ENCODE data around the gene ANKHD1. TPM values are rescaled to one million over a fixed set of nuclear protein-coding genes. Genes with fewer than 3 reads are reported as not detected.

Gene ANKHD1
- total RNA-seq, 4 donors from 2014 or later = 113 to 212 (median 164) TPM

DNA sequence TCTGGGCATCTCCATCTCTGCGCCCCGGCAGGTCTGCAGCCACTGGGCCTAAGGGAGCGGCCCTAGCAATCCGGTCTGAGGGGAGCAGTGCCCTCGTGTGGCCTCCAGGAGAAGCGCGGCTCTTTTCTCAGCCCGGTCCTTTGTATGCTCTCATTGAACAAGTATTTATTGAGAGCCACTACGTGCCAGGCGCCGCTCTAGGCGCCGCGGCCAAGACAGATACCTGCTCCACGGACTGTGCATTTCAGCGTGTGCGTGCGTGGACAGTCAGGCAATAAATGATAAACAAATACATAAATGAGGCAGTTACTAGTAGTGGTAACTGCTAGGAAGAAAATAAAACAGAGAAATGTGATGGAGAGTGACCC, 43.9 kb upstream of the ANKHD1 start:
- Histone ChIP-seq H3K27ac (peak overlapping the region in 1 of 4 donors; percentile 47), H3K4me1 (peaks cover 0 to 17% (median 3%) of the 10 kb centered on the region in 4 donors), H3K27me3 (no peaks in the 10 kb centered on the region), H3K9me3 (no peaks in the 10 kb centered on the region), H3K36me3 (no peaks in the 10 kb centered on the region), H3K4me3 (peak overlapping the region in 1 of 4 donors; percentile 11)
- no peak for TF ChIP-seq POLR2A (IDR thresholded peaks at IDR 0.05)
- TF ChIP-seq, protein P1, sequence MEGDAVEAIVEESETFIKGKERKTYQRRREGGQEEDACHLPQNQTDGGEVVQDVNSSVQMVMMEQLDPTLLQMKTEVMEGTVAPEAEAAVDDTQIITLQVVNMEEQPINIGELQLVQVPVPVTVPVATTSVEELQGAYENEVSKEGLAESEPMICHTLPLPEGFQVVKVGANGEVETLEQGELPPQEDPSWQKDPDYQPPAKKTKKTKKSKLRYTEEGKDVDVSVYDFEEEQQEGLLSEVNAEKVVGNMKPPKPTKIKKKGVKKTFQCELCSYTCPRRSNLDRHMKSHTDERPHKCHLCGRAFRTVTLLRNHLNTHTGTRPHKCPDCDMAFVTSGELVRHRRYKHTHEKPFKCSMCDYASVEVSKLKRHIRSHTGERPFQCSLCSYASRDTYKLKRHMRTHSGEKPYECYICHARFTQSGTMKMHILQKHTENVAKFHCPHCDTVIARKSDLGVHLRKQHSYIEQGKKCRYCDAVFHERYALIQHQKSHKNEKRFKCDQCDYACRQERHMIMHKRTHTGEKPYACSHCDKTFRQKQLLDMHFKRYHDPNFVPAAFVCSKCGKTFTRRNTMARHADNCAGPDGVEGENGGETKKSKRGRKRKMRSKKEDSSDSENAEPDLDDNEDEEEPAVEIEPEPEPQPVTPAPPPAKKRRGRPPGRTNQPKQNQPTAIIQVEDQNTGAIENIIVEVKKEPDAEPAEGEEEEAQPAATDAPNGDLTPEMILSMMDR (IDR thresholded peaks at IDR 0.05) = peak; percentile 89 to 94 (median 92)
- no peak for TF ChIP-seq EP300 (IDR thresholded peaks at IDR 0.05; ENCODE audit: low read depth)
- TF ChIP-seq POLR2AphosphoS5 (IDR thresholded peaks at IDR 0.05) = peak in 2 of 3 donors; percentile 32 to 37
- intact Hi-C loops (cut with DNase I; ENCODE audit: low total_unique reads) = loop anchor here (2.0 kb wide), 1 partner anchor 113 kb away; no protein-coding TSS in a partner anchor
- peak; percentile 91 for DNase-seq
- WGBS, 2 donors (ENCODE audit: low coverage in 1 of 2) = 0 to 1% methylated on average over 4 to 18 of the region's 18 CpGs
- in situ Hi-C loops (cut with MboI; ENCODE audit: low pct_ligation_motif_present in 1 of 4, low pct_unique_long_range_greater_than_20kb in 1 of 4, low sequenced_read_pairs in 3 of 4) = no loop called here

DNA sequence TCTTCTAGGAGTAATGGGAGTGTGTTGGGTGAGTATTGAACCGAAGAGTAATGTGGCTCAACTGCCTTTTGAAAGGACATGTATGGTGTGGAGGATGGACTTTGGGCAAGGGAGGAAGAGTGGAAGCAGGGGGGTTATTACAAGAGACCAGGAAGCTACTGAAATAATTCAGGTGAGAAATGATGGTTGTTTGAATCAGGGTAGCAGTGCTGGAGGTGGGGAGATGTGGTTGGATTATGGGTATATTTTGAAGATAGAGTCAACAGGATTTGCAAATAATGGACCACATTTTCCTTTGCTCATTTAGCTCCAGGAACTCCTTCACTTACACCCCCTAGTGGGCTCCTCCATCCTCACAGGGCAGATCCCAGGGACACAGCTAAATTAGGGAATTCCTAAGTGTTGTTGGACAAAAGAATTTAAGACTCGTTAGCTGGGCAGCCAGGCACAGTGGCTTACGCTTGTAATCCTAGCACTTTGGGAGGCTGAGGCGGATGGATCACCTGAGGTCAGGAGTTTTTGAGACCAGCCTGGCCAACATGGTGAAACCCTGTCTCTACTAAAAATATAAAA, 42.8 kb upstream of the ANKHD1 start:
- H3K36me3 ChIP-seq = no peaks in the 10 kb centered on the region
- H3K27me3 ChIP-seq = no peaks in the 10 kb centered on the region
- H3K4me3 ChIP-seq = no peak overlapping the region
- H3K9me3 ChIP-seq = no peaks in the 10 kb centered on the region
- DNase-seq = no peak
- in situ Hi-C loops (cut with MboI; ENCODE audit: low pct_ligation_motif_present in 1 of 4, low pct_unique_long_range_greater_than_20kb in 1 of 4, low sequenced_read_pairs in 3 of 4) (no loop called here), intact Hi-C loops (cut with DNase I; ENCODE audit: low total_unique reads) (no loop called here)
- TF ChIP-seq, protein P1 (IDR thresholded peaks at IDR 0.05) = peak in 1 of 5 experiments; percentile 18
- no peak for TF ChIP-seq EP300 (IDR thresholded peaks at IDR 0.05; ENCODE audit: low read depth)
- peaks cover 0 to 16% (median 8%) of the 10 kb centered on the region in 4 donors for H3K4me1 ChIP-seq
- 72 to 92% methylated on average over 1 to 4 of the region's 4 CpGs for WGBS, 2 donors (ENCODE audit: low coverage in 1 of 2)
- no peak overlapping the region for H3K27ac ChIP-seq

DNA sequence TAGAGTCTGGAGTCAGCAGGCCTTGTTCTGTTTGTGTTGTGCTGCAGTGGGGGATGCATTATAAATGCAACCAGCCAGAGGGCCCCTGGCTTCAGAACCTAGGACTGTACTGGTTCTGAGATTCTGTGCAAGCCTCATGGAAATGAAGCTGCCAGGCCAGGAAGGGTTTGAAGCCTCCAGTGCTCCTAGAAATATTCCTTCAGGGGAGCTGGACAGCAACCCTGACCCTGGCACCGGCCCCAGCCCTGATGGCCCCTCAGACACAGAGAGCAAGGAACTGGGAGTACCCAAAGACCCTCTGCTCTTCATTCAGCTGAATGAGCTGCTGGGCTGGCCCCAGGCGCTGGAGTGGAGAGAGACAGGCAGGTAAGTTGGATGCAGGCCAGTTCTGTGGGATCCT, 41.5 kb upstream of the ANKHD1 start, which contains the start of gene SLC4A9:
SLC4A9 (plus strand) TSS at position 94 of the 400 bp plus-strand sequence; CDS start at position 137, 43 bp downstream.
- no peak for DNase-seq
- no peaks in the 10 kb centered on the region for H3K36me3 ChIP-seq
- intact Hi-C loops (cut with DNase I; ENCODE audit: low total_unique reads) (no loop called here), in situ Hi-C loops (cut with MboI; ENCODE audit: low pct_ligation_motif_present in 1 of 4, low pct_unique_long_range_greater_than_20kb in 1 of 4, low sequenced_read_pairs in 3 of 4) (no loop called here)
- no peak within 1 kb of the TSS for H3K27ac ChIP-seq
- no peaks in the 10 kb centered on the region for H3K27me3 ChIP-seq
- WGBS, 2 donors (ENCODE audit: low coverage in 1 of 2) = 95% methylated on average over 2 of the region's 2 CpGs; no CpG with 5 or more reads in 1 of the 2 donors
- peaks cover 0 to 15% (median 8%) of the 10 kb centered on the region in 4 donors for H3K4me1 ChIP-seq
- H3K9me3 ChIP-seq = no peaks in the 10 kb centered on the region
- no peak within 1 kb of the TSS for H3K4me3 ChIP-seq
- TF ChIP-seq, protein P1 (IDR thresholded peaks at IDR 0.05) = no peak
- TF ChIP-seq POLR2A (IDR thresholded peaks at IDR 0.05) (no peak), POLR2AphosphoS5 (IDR thresholded peaks at IDR 0.05) (no peak), EP300 (IDR thresholded peaks at IDR 0.05; ENCODE audit: low read depth) (no peak)

DNA sequence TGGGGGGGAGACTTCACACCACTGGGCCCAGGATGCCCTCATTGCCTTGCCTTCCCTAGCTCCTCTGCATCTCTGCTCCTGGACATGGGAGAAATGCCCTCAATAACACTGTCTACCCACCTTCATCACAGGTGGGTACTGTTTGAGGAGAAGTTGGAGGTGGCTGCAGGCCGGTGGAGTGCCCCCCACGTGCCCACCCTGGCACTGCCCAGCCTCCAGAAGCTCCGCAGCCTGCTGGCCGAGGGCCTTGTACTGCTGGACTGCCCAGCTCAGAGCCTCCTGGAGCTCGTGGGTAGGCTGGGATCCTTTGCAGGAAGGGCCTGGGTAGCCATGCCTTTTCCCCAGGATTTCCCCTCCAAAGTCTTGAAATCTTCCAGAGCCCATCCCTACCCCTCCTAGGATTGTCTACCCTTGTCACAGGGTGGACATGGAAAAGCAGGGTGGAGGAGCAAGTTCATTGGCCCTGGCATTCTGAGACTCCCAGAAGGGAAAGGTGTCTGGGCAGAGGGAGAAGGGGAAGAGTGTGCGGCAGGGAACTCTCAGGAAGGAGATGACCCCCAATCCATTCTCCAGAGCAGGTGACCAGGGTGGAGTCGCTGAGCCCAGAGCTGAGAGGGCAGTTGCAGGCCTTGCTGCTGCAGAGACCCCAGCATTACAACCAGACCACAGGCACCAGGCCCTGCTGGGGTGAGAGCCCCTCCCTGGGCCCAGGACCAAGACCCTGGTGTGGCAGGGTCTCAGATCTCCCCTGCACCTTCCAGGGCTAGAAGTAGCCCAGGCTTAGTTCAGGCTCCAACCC, 40.8 kb upstream of the ANKHD1 start:
- no peak overlapping the region for H3K4me3 ChIP-seq
- H3K4me1 ChIP-seq = peaks cover 0 to 15% (median 8%) of the 10 kb centered on the region in 4 donors
- no peaks in the 10 kb centered on the region for H3K27me3 ChIP-seq
- WGBS, 2 donors (ENCODE audit: low coverage in 1 of 2) = 72 to 81% methylated on average over 3 to 6 of the region's 7 CpGs
- intact Hi-C loops (cut with DNase I; ENCODE audit: low total_unique reads) (no loop called here), in situ Hi-C loops (cut with MboI; ENCODE audit: low pct_ligation_motif_present in 1 of 4, low pct_unique_long_range_greater_than_20kb in 1 of 4, low sequenced_read_pairs in 3 of 4) (no loop called here)
- H3K27ac ChIP-seq = no peak overlapping the region
- no peaks in the 10 kb centered on the region for H3K9me3 ChIP-seq
- H3K36me3 ChIP-seq = no peaks in the 10 kb centered on the region
- DNase-seq = no peak
- TF ChIP-seq EP300 (IDR thresholded peaks at IDR 0.05; ENCODE audit: low read depth) (no peak), POLR2AphosphoS5 (IDR thresholded peaks at IDR 0.05) (no peak)

Data from transverse colon (tissue), 4 donors.